Right lobe of liver (tissue), 4 donors: Measurements from ENCODE around the gene PTPRK.

Experiments
- POLR2A ChIP-seq: fragments of 450-650 bp; IDR thresholded peaks from one replicate; pipeline ENCODE4 v1.6.1; 2017; ENCODE audit warnings: antibody characterized with exemption, mild to moderate bottlenecking
- TF ChIP-seq, protein P1 (sequence below), 4 donors: fragments of 200-600 bp in 3 of 4; fragments of 450-650 bp in 1 of 4; IDR thresholded peaks; one replicate each; pipeline versions ENCODE4 v1.5.1 to v1.8.0; 2016 to 2022; ENCODE audit warnings: antibody characterized with exemption in 4 of 4, mild to moderate bottlenecking in 2 of 4
- donor health status: DM: no; HTN: no; CAD: no.
- donor health status: DM: no; HTN: no; CAD: no.
- donor health status: DM: no; HTN: yes; CAD: no.

DNA sequence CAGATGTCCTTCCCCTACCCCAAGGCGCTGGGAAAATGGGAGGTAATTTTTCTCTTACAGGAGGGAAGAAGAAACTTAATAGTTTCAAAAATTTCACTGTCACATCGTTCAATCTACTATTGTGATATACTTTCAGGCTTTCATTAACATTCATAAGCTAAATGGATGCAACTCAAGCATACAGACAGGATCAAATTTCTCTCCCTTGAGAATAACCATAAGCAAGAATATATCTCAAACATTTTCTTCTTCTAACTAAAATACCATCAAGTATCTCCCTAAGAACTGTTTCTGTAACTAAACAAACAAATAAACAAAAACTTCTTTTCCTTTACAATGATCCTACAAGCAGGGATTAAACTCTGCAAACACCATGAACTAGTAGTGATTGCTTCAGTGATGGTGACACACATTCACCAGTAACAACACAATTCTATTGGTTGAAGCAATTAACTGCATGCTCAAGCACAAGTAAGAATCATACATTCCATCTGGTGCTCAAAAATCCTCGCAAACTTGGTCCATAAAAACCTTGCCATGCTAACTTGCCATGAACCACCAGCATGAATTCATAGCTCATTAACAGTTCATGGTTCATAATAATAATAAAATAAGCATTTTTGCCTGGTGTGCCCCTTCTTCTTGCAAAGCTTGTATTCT is 183.8 kb downstream of the PTPRK start:
- TF ChIP-seq, protein P1, sequence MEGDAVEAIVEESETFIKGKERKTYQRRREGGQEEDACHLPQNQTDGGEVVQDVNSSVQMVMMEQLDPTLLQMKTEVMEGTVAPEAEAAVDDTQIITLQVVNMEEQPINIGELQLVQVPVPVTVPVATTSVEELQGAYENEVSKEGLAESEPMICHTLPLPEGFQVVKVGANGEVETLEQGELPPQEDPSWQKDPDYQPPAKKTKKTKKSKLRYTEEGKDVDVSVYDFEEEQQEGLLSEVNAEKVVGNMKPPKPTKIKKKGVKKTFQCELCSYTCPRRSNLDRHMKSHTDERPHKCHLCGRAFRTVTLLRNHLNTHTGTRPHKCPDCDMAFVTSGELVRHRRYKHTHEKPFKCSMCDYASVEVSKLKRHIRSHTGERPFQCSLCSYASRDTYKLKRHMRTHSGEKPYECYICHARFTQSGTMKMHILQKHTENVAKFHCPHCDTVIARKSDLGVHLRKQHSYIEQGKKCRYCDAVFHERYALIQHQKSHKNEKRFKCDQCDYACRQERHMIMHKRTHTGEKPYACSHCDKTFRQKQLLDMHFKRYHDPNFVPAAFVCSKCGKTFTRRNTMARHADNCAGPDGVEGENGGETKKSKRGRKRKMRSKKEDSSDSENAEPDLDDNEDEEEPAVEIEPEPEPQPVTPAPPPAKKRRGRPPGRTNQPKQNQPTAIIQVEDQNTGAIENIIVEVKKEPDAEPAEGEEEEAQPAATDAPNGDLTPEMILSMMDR (IDR thresholded peaks at IDR 0.05), result no peak
- no peak for TF ChIP-seq POLR2A
